NCI-H460 (cell line): ENCODE data around the gene RHBDD2. TPM values are rescaled to one million over a fixed set of nuclear protein-coding genes. Genes with fewer than 3 reads are reported as not detected.
"Not testable (repeated sequence)": the region's sequence is repeated elsewhere in the genome, so short reads cannot be mapped to it uniquely, and the experiment has no call there.

Source experiments
- DNase-seq: peaks from one replicate; pipeline ENCODE4 v3.0.0-alpha.2; 2016; ENCODE audit warnings: low read depth; ENCODE audit errors: extremely low read depth
- total RNA-seq: library from RNA; depleted of rRNA; stranded (reverse); fragments of >200 nt; shearing (Covaris generic); gene quantifications from 2 replicates; pipeline ENCODE4 v1.2.3, GENCODE V29; 2014

Gene RHBDD2
- total RNA-seq, 1 experiment from 2014 or later, result 53.4 TPM

GRCh38 chr7:75887669-75888369 lies 9.0 kb downstream of the RHBDD2 start:
- DNase-seq, result no peak

GRCh38 chr7:75888464-75889222 lies 9.8 kb downstream of the RHBDD2 start:
- DNase-seq, result no peak

- no peak for DNase-seq
Measured at GRCh38 chr7:75889223-75889825, 10.5 kb downstream of the RHBDD2 start.

GRCh38 chr7:75889826-75890225 lies 11.0 kb downstream of the RHBDD2 start:
- no peak for DNase-seq

GRCh38 chr7:75891237-75891636 lies 12.4 kb downstream of the RHBDD2 start:
- not testable (repeated sequence) for DNase-seq

- DNase-seq, result no peak
Measured at GRCh38 chr7:75891815-75892411, 13.1 kb downstream of the RHBDD2 start.

GRCh38 chr7:75892634-75893272 lies 13.9 kb downstream of the RHBDD2 start:
- no peak for DNase-seq

- DNase-seq, result no peak
Measured at GRCh38 chr7:75896803-75897327, 18.0 kb downstream of the RHBDD2 start.

GRCh38 chr7:75900617-75901315 lies 21.9 kb downstream of the RHBDD2 start:
- no peak for DNase-seq

GRCh38 chr7:75905785-75906604 lies 27.2 kb downstream of the RHBDD2 start:
- no peak for DNase-seq

- no peak for DNase-seq
Measured at GRCh38 chr7:75906991-75907667, 28.3 kb downstream of the RHBDD2 start.

- not testable (repeated sequence) for DNase-seq
Measured at GRCh38 chr7:75907668-75908039, 28.8 kb downstream of the RHBDD2 start.

GRCh38 chr7:75909521-75910132 lies 30.8 kb downstream of the RHBDD2 start:
- DNase-seq, result no peak

GRCh38 chr7:75911186-75911585 lies 32.4 kb downstream of the RHBDD2 start:
- not testable (repeated sequence) for DNase-seq

- DNase-seq, result no peak
Measured at GRCh38 chr7:75913437-75913836, 34.6 kb downstream of the RHBDD2 start.

- no peak for DNase-seq
Measured at GRCh38 chr7:75914169-75914654, 35.4 kb downstream of the RHBDD2 start.

- peak; percentile 89 for DNase-seq
Measured at GRCh38 chr7:75914655-75915415, 36.0 kb downstream of the RHBDD2 start, which contains the start of gene POR. POR (plus strand) TSS chr7:75915155; CDS start chr7:75954002, 38,847 bp downstream.
